ENCODE data around the gene AGMO. TPM values are rescaled to one million over a fixed set of nuclear protein-coding genes. Genes with fewer than 3 reads are reported as not detected.

Gene AGMO
- total and polyA plus RNA-seq, 2 of the 8 experiments (the other 6 are each of a cell fraction or from before 2014, with no cell fraction given), result 0.22 to 0.45 TPM

DNA sequence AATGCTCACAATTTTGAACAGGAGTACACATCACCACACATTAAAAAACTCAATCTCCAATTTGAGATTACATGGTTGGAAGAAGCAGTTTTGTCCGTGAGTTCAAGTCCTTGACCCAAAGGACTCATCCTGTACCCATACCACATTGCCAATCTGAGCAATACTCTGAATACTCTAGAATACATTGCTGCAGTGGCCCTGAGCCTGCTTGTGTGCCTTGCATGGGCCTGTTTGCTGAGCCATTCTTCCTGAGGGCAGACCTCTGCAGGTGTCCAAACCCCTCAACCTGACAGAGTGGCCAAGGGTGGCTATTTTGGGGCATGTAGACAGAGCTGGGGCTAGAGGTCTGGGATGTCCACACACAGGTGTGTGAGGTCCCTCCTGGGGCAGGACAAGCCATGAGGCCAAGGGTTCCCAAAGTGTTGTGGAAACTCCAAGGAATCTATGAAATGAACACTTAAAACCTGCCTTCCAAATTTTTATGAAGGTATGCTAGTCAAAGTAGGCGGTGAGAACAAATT, 15.5 kb downstream of the AGMO start:
- no peak overlapping the region for H3K4me3 ChIP-seq (ENCODE audit: extremely low read depth in 1 of 4, insufficient read depth in 2 of 4, low read depth in 3 of 4, low read length in 4 of 4)
- H3K18ac ChIP-seq (ENCODE audit: extremely low read depth, low read length), result no peak overlapping the region
- H4K91ac ChIP-seq (replicated peaks; ENCODE audit: insufficient read length, low read length), result no peak overlapping the region
- no peaks in the 10 kb centered on the region for H3K79me1 ChIP-seq (ENCODE audit: low read depth, low read length)
- no peak overlapping the region for H4K5ac ChIP-seq (ENCODE audit: insufficient read length, low read depth, low read length)
- no peak for TF ChIP-seq ZNF274 (IDR thresholded peaks at IDR 0.05; ENCODE audit: borderline replicate concordance, extremely low read depth, low read length)
- no peak for TF ChIP-seq SRF (IDR thresholded peaks at IDR 0.05; ENCODE audit: low read depth, low read length)
- no peaks in the 10 kb centered on the region for H3K79me2 ChIP-seq (ENCODE audit: control insufficient read depth in 1 of 2, insufficient read depth in 2 of 2, low read length in 2 of 2)
- no peak overlapping the region for H4K8ac ChIP-seq (ENCODE audit: extremely low read depth, insufficient read depth, low read length)
- ChIA-PET POLR2A (ENCODE audit: partially characterized antibody) (no interaction called here), CTCF (ENCODE audit: partially characterized antibody) (no interaction called here)
- FAIRE-seq (no peak), DNase-seq (ENCODE audit: low read depth in 1 of 2, low spot score in 2 of 2) (no peak)
- H2AK5ac ChIP-seq (ENCODE audit: low read depth, low read length), result no peak overlapping the region; the same call in 1 of the 2 replicates
- 0 out of 2 replicates have a peak overlapping the region, but pooled peaks have one; percentile 11 for H2AFZ ChIP-seq (ENCODE audit: low read length)
- peak overlapping the region; percentile 39 for H2BK120ac ChIP-seq (replicated peaks; ENCODE audit: low read depth, low read length)
- H3K23me2 ChIP-seq (ENCODE audit: low read depth, low read length), result no peaks in the 10 kb centered on the region
- no peaks in the 10 kb centered on the region for H4K20me1 ChIP-seq (replicated peaks in 1 of 2; ENCODE audit: control insufficient read depth in 1 of 2, insufficient read depth in 2 of 2, low read length in 2 of 2)
- H2BK5ac ChIP-seq (ENCODE audit: low read depth, low read length), result no peak overlapping the region
- H3K56ac ChIP-seq (replicated peaks; ENCODE audit: insufficient read length, low read depth, low read length), result no peak overlapping the region
- H3K9me3 ChIP-seq (ENCODE audit: insufficient read depth in 2 of 2, low read depth in 1 of 2, low read length in 1 of 2), result no peaks in the 10 kb centered on the region
- WGBS, 2 experiments (ENCODE audit: extremely low coverage in 1 of 2, insufficient coverage in 1 of 2, insufficient read length in 1 of 2, insufficient replicate concordance in 2 of 2, low coverage in 1 of 2, low lambda C conversion rate in 2 of 2, missing lambda C conversion rate in 1 of 2), result 89% methylated on average over 2 of the region's 2 CpGs; no CpG with 5 or more reads in 1 of the 2 experiments
- H3K27ac ChIP-seq (ENCODE audit: low read depth, low read length), result no peak overlapping the region
- no peak overlapping the region for H2BK12ac ChIP-seq (ENCODE audit: low read depth, low read length)
- H3K14ac ChIP-seq (ENCODE audit: insufficient read length), result no peak overlapping the region
- no peaks in the 10 kb centered on the region for H3K36me3 ChIP-seq (ENCODE audit: control insufficient read depth in 2 of 4, insufficient read depth in 4 of 4, low read length in 3 of 4)
- no peaks in the 10 kb centered on the region for H3K27me3 ChIP-seq (replicated peaks in 1 of 4; ENCODE audit: control insufficient read depth in 3 of 4, extremely low read depth in 1 of 4, insufficient read depth in 3 of 4, low read length in 3 of 4)
- H3K4me2 ChIP-seq (ENCODE audit: insufficient read depth in 1 of 2, low read depth in 2 of 2, low read length in 2 of 2), result 0 out of 4 replicates have a peak overlapping the region, but pooled peaks of 1 of the 2 experiments have one; percentile 47
- H2BK15ac ChIP-seq (ENCODE audit: low read length), result no peak overlapping the region
- no peak overlapping the region for H3K9ac ChIP-seq (replicated peaks in 1 of 4; ENCODE audit: extremely low read depth in 1 of 4, low read depth in 3 of 4, low read length in 3 of 4)
- 0 out of 7 replicates have a peak, but pooled peaks cover 0 to 3% (median 0%) of the 10 kb centered on the region in 4 experiments for H3K4me1 ChIP-seq (replicated peaks in 1 of 4; ENCODE audit: control insufficient read depth in 3 of 4, insufficient read depth in 4 of 4, low read length in 3 of 4)
- no peak overlapping the region for H3K23ac ChIP-seq (ENCODE audit: insufficient read length)
- H2BK20ac ChIP-seq (ENCODE audit: low read length), result no peak overlapping the region; the same call in 1 of the 2 replicates
- H3K4ac ChIP-seq (replicated peaks; ENCODE audit: insufficient read length, low read depth, low read length), result peak overlapping the region; percentile 90
